Stimulated activated CD4-positive, alpha-beta T cell treated with anti-CD3 and anti-CD28 coated beads, Interleukin-2, amount 100 ng/mL, for 24 hours (primary cell): Measurements from ENCODE around the gene BNIP3.
A peak's percentile ranks its signal among the peaks of the same experiment; 100 is the strongest.
"Not testable (repeated sequence)": the region's sequence is repeated elsewhere in the genome, so short reads cannot be mapped to it uniquely, and the experiment has no call there.

Source experiments
- DNase-seq, 2 donors: peaks; one replicate each; pipeline ENCODE4 v3.0.0-alpha.2; 2020

Gene BNIP3

GRCh38 chr10:131977323-131978096 is 4.2 kb downstream of the BNIP3 start:
- DNase-seq: no peak

GRCh38 chr10:131975796-131976195 is 5.9 kb downstream of the BNIP3 start:
- no peak for DNase-seq

GRCh38 chr10:131975003-131975402 is 6.7 kb downstream of the BNIP3 start:
- DNase-seq: no peak

- no peak for DNase-seq
These were observed 7.5 kb downstream of the BNIP3 start for GRCh38 chr10:131974034-131974817.

GRCh38 chr10:131973160-131973951 is 8.4 kb downstream of the BNIP3 start:
- peak in 1 of 2 donors; percentile 16 for DNase-seq

GRCh38 chr10:131972474-131973071 is 9.2 kb downstream of the BNIP3 start:
- peak; percentile 40 to 41 for DNase-seq

GRCh38 chr10:131971591-131971990 is 10.1 kb downstream of the BNIP3 start:
- DNase-seq: no peak

- no peak for DNase-seq
These were observed 10.8 kb downstream of the BNIP3 start for GRCh38 chr10:131970946-131971345.

GRCh38 chr10:131968949-131969348 is 12.8 kb downstream of the BNIP3 start:
- DNase-seq: no peak

- DNase-seq: no peak
These were observed 17.4 kb downstream of the BNIP3 start for GRCh38 chr10:131964298-131964697.

- DNase-seq: no peak
These were observed 17.9 kb downstream of the BNIP3 start for GRCh38 chr10:131963811-131964210.

- DNase-seq: no peak
These were observed 18.4 kb downstream of the BNIP3 start for GRCh38 chr10:131963350-131963749.

- no peak for DNase-seq
These were observed 19.7 kb downstream of the BNIP3 start for GRCh38 chr10:131961777-131962662.

GRCh38 chr10:131961047-131961776 is 20.5 kb downstream of the BNIP3 start:
- no peak for DNase-seq

- DNase-seq: no peak
These were observed 21.1 kb downstream of the BNIP3 start for GRCh38 chr10:131960631-131961046.

- DNase-seq: no peak
These were observed 21.9 kb downstream of the BNIP3 start for GRCh38 chr10:131959841-131960240.

- DNase-seq: no peak
These were observed 26.0 kb downstream of the BNIP3 start for GRCh38 chr10:131955591-131956340.

GRCh38 chr10:131954356-131954965 is 27.3 kb downstream of the BNIP3 start:
- DNase-seq: no peak

GRCh38 chr10:131949908-131950307 is 31.8 kb downstream of the BNIP3 start:
- not testable (repeated sequence) for DNase-seq
